Right lobe of liver (tissue), 6 donors: ENCODE measurements around the gene DKKL1. TPM values are rescaled to one million over a fixed set of nuclear protein-coding genes. Genes with fewer than 3 reads are reported as not detected.

Source experiments
- ATAC-seq, 4 donors: fragments of 200-7000 bp; cut with Tn5 transposase; one replicate each; pipeline ENCODE4 v1.9.1; 2020; ENCODE audit warnings: mild to moderate bottlenecking in 4 of 4, moderate library complexity in 4 of 4
- DNase-seq, 3 donors: peaks; one replicate each; pipeline ENCODE4 v3.0.0-alpha.2; 2020
- H3K27ac ChIP-seq, 3 donors: fragments of 200-600 bp; one replicate each; pipeline ENCODE4 v1.8.0; 2022
- H3K27me3 ChIP-seq, 2 donors: fragments of 200-600 bp; one replicate each; pipeline ENCODE4 v1.8.0; 2022
- H3K36me3 ChIP-seq, 4 donors: fragments of 200-600 bp; sonication (generic) in 1 of 4; one replicate each; pipeline versions ENCODE4 v1.5.1 to v1.8.0; 2017 to 2022; ENCODE audit warnings: control low read depth in 1 of 4
- H3K4me1 ChIP-seq, 4 donors: fragments of 200-600 bp; sonication (generic) in 1 of 4; one replicate each; pipeline versions ENCODE4 v1.5.1 to v1.8.0; 2017 to 2022; ENCODE audit warnings: control low read depth in 1 of 4
- H3K4me3 ChIP-seq, 3 donors: fragments of 200-600 bp; one replicate each; pipeline ENCODE4 v1.8.0; 2022
- H3K9me3 ChIP-seq, 4 donors: fragments of 200-600 bp; sonication (generic) in 1 of 4; one replicate each; pipeline versions ENCODE4 v1.5.1 to v1.8.0; 2017 to 2022; ENCODE audit warnings: control low read depth in 1 of 4
- CTCF ChIP-seq, 4 donors: fragments of 200-600 bp in 3 of 4; fragments of 450-650 bp in 1 of 4; IDR thresholded peaks; one replicate each; pipeline versions ENCODE4 v1.5.1 to v1.8.0; 2016 to 2022; ENCODE audit warnings: antibody characterized with exemption in 4 of 4, mild to moderate bottlenecking in 2 of 4
- POLR2A ChIP-seq: fragments of 450-650 bp; IDR thresholded peaks from one replicate; pipeline ENCODE4 v1.6.1; 2017; ENCODE audit warnings: antibody characterized with exemption, mild to moderate bottlenecking
- WGBS: methylation state at CpG from one replicate; pipeline ENCODE4 v1.1.6; 2018; ENCODE audit warnings: low coverage, low lambda C conversion rate; ENCODE audit not compliant: insufficient coverage; ENCODE audit errors: missing lambda C conversion rate; 5-methylcytosine and 5-hydroxymethylcytosine counted together
- intact Hi-C, 2 donors: fragments of 100-400 bp; cut with DNase I; formaldehyde crosslinking; loops; one replicate each; pipeline versions ENCODE4 v1.11.2 to v1.14.1; 2022
- total RNA-seq, 6 experiments: library from RNA; depleted of rRNA in 2 of 6; stranded (reverse); fragments of >200 nt in 2 of 6; fragmentation: NEBNext Ultra II Directional in 3 of 6; extraction: Animal tissue kit (Norgen Biotek cat#: 25700) in 3 of 6; gene quantifications; one replicate each; pipeline versions ENCODE4 v1.1.0 to v1.2.4, GENCODE V29; 2016 to 2023
- donor health status: DM: no; HTN: yes; CAD: no.
- donor health status: DM: no; HTN: no; CAD: no.
- donor health status: DM: no; HTN: no; CAD: no.
- donor health status: DM: no; HTN: yes; CAD: no.
- donor health status: DM: no; HTN: yes; CAD: no.

Gene DKKL1
- total RNA-seq, 6 experiments from 2014 or later, result not detected

GRCh38 chr19:49415102-49415809 is 51.6 kb downstream of the DKKL1 start:
- no CpG with 5 or more reads among the region's 15 CpGs for WGBS
- no peak for DNase-seq
- ATAC-seq, result no peak
- H3K4me1 ChIP-seq, result no peaks in the 10 kb centered on the region
- H3K4me3 ChIP-seq, result no peak overlapping the region
- no peaks in the 10 kb centered on the region for H3K9me3 ChIP-seq
- intact Hi-C loops, result no loop called here
- no peak overlapping the region for H3K27ac ChIP-seq
- H3K36me3 ChIP-seq, result no peaks in the 10 kb centered on the region
- peaks cover 0 to under 1% of the 10 kb centered on the region in 2 donors for H3K27me3 ChIP-seq
- TF ChIP-seq POLR2A (no peak), CTCF (IDR thresholded peaks at IDR 0.05) (no peak)

- ATAC-seq (no peak), DNase-seq (no peak)
- peaks cover 0 to 6% of the 10 kb centered on the region in 2 donors for H3K27me3 ChIP-seq
- no peak overlapping the region for H3K4me3 ChIP-seq
- no peaks in the 10 kb centered on the region for H3K4me1 ChIP-seq
- WGBS, result 63% methylated on average over 2 of the region's 2 CpGs
- intact Hi-C loops, result no loop called here
- TF ChIP-seq POLR2A, result no peak
- no peaks in the 10 kb centered on the region for H3K9me3 ChIP-seq
- no peak overlapping the region for H3K27ac ChIP-seq
- H3K36me3 ChIP-seq, result no peaks in the 10 kb centered on the region
Measured at GRCh38 chr19:49415810-49416200, 52.1 kb downstream of the DKKL1 start.

- Histone ChIP-seq H3K36me3 (no peaks in the 10 kb centered on the region), H3K4me3 (no peak overlapping the region), H3K9me3 (no peaks in the 10 kb centered on the region), H3K4me1 (peaks cover 0 to 4% (median 0%) of the 10 kb centered on the region in 4 donors), H3K27me3 (peaks cover 3 to 8% of the 10 kb centered on the region in 2 donors), H3K27ac (no peak overlapping the region)
- WGBS, result no CpG with 5 or more reads among the region's 7 CpGs
- TF ChIP-seq CTCF (IDR thresholded peaks at IDR 0.05) (no peak), POLR2A (no peak)
- no peak for ATAC-seq
- DNase-seq, result no peak
- intact Hi-C loops, result no loop called here
Measured at GRCh38 chr19:49417088-49417487, 53.4 kb downstream of the DKKL1 start.

- no peak overlapping the region for H3K27ac ChIP-seq
- no peaks in the 10 kb centered on the region for H3K36me3 ChIP-seq
- intact Hi-C loops, result no loop called here
- peaks cover 8 to 22% of the 10 kb centered on the region in 2 donors for H3K27me3 ChIP-seq
- no peaks in the 10 kb centered on the region for H3K9me3 ChIP-seq
- peaks cover 0 to 7% (median 0%) of the 10 kb centered on the region in 4 donors for H3K4me1 ChIP-seq
- no peak for TF ChIP-seq POLR2A
- no peak for TF ChIP-seq CTCF (IDR thresholded peaks at IDR 0.05)
- no peak overlapping the region for H3K4me3 ChIP-seq
- no peak for DNase-seq
- 43% methylated on average over 2 of the region's 5 CpGs for WGBS
- ATAC-seq, result no peak
Measured at GRCh38 chr19:49418511-49418910, 54.8 kb downstream of the DKKL1 start.

GRCh38 chr19:49419173-49419572 is 55.5 kb downstream of the DKKL1 start:
- Histone ChIP-seq H3K27me3 (peaks cover 9 to 23% of the 10 kb centered on the region in 2 donors), H3K27ac (no peak overlapping the region), H3K4me3 (no peak overlapping the region), H3K9me3 (no peaks in the 10 kb centered on the region), H3K36me3 (no peaks in the 10 kb centered on the region), H3K4me1 (peaks cover 0 to 7% (median 0%) of the 10 kb centered on the region in 4 donors)
- no CpG with 5 or more reads among the region's 2 CpGs for WGBS
- ATAC-seq (no peak), DNase-seq (no peak)
- TF ChIP-seq POLR2A (no peak), CTCF (IDR thresholded peaks at IDR 0.05) (no peak)
- intact Hi-C loops, result no loop called here
